Measurements from ENCODE around the gene DIRAS1. TPM values are rescaled to one million over a fixed set of nuclear protein-coding genes. Genes with fewer than 3 reads are reported as not detected.

The DIRAS1 gene
- total RNA-seq, 4 donors from 2014 or later, result 0.59 to 0.90 (median 0.87) TPM; not detected in 1

- no peaks in the 10 kb centered on the region for H3K27me3 ChIP-seq
- 82% methylated on average over 9 of the region's 9 CpGs for WGBS, 2 donors
- no peaks in the 10 kb centered on the region for H3K36me3 ChIP-seq
- peaks cover 0 to 17% (median 0%) of the 10 kb centered on the region in 4 donors for H3K9me3 ChIP-seq
- no peak for DNase-seq (ENCODE audit: low spot score in 2 of 2)
- no peaks in the 10 kb centered on the region for H3K4me1 ChIP-seq
- H3K27ac ChIP-seq, result no peak overlapping the region
- H3K4me3 ChIP-seq, result no peak overlapping the region
- TF ChIP-seq EP300 (IDR thresholded peaks at IDR 0.05) (no peak), CTCF (IDR thresholded peaks at IDR 0.05) (no peak), POLR2A (IDR thresholded peaks at IDR 0.05) (no peak)
These were observed 54.7 kb downstream of the DIRAS1 start for GRCh38 chr19:2666344-2666994.

DNA sequence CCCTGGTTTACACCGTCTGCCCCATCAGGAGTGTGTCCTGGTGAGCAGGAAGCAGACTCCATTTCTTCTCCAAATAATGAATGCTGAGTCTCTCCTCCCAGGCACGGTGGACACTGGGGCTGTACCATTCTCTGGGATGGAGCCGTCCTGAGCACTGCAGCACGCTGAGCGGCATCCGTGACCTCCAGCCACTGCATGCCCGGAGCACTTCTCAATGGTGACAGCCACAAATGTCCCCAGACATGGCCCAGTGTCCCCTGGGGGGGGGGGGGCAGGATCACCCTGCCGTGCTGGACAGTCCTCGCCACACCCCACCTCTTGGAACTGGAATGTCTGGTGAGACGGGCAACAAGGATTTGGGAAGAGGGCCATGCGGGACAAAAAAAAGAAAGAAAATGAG is 56.1 kb downstream of the DIRAS1 start:
- Histone ChIP-seq H3K4me1 (no peaks in the 10 kb centered on the region), H3K36me3 (no peaks in the 10 kb centered on the region), H3K27ac (no peak overlapping the region), H3K27me3 (no peaks in the 10 kb centered on the region), H3K9me3 (peaks cover 0 to 17% (median 0%) of the 10 kb centered on the region in 4 donors), H3K4me3 (no peak overlapping the region)
- TF ChIP-seq POLR2A (IDR thresholded peaks at IDR 0.05) (no peak), CTCF (IDR thresholded peaks at IDR 0.05) (no peak), EP300 (IDR thresholded peaks at IDR 0.05) (no peak)
- WGBS, 2 donors, result 77% methylated on average over 7 of the region's 11 CpGs
- no peak for DNase-seq (ENCODE audit: low spot score in 2 of 2)

Other genes starting within 250 kb of the DIRAS1 start
- gene GADD45B, start 245.2 kb downstream of the DIRAS1 start, total RNA-seq, result 100 to 1,000 TPM; 230 to 440 (median 337) TPM
- 1 to 10 TPM; 2.6 to 5.3 (median 3.5) TPM for gene GNG7, start 18.7 kb downstream of the DIRAS1 start, total RNA-seq
- gene SLC39A3, start 18.6 kb upstream of the DIRAS1 start, total RNA-seq, result 10 to 100 TPM; 29.8 to 42.5 (median 36.2) TPM
- gene SGTA, start 61.9 kb upstream of the DIRAS1 start, total RNA-seq, result 10 to 100 TPM; 40.2 to 47.6 (median 44.9) TPM
- gene THOP1, start 64.1 kb upstream of the DIRAS1 start, total RNA-seq, result 10 to 100 TPM; 35.8 to 91.8 (median 42.9) TPM
- gene ZNF554, start 98.5 kb upstream of the DIRAS1 start, total RNA-seq, result 1 to 10 TPM; 4.4 to 9.0 (median 6.7) TPM
- 10 to 100 TPM in 1 of 4 donors, 1 to 10 TPM in 3; 5.7 to 11.4 (median 6.6) TPM for gene ZNF555, start 120.1 kb upstream of the DIRAS1 start, total RNA-seq
- 1 to 10 TPM in 1 of 4 donors, under 1 TPM in 3; under 0.01 to 1.3 (median 0.59) TPM for gene ZNF556, start 146.0 kb upstream of the DIRAS1 start, total RNA-seq
- 1 to 10 TPM; 2.7 to 4.2 (median 3.2) TPM for gene ZNF57, start 179.6 kb upstream of the DIRAS1 start, total RNA-seq
- 1 to 10 TPM; 2.2 to 4.5 (median 3.3) TPM for gene ZNF77, start 223.6 kb upstream of the DIRAS1 start, total RNA-seq